H1 (cell line): ENCODE results near the gene CDCA5. TPM values are rescaled to one million over a fixed set of nuclear protein-coding genes. Genes with fewer than 3 reads are reported as not detected.

Experiments used
- CTBP2 ChIP-seq: IDR thresholded peaks from 2 replicates; pipeline ENCODE4 v1.7.0; 2011; ENCODE audit warnings: borderline replicate concordance, mild to moderate bottlenecking, moderate library complexity, mixed read lengths, low read length; ENCODE audit not compliant: insufficient read depth, insufficient read length
- EGR1 ChIP-seq: IDR thresholded peaks from 2 replicates; pipeline ENCODE4 v1.6.1; 2011; ENCODE audit warnings: low read depth, low read length, borderline replicate concordance
- polyA plus RNA-seq, 7 experiments: library from polyadenylated mRNA; depleted of rRNA in 3 of 7; stranded (reverse) in 5 of 7; unstranded in 2 of 7; fragments of >200 nt in 5 of 7; fragments of 200-250 nt in 2 of 7; gene quantifications; 1 replicate in 5 of 7; 2 replicates in 1 of 7; 4 replicates in 1 of 7; pipeline versions ENCODE4 v1.2.1 to v1.2.3, GENCODE V29; 2011 to 2013; ENCODE audit warnings: missing spikeins in 2 of 7, mixed read lengths in 2 of 7
- total RNA-seq: library from RNA; stranded (reverse); fragmentation: NEBNext Ultra II Directional; extraction: Animal tissue kit (Norgen Biotek cat#: 25700); gene quantifications from 2 replicates; pipeline ENCODE4 v1.2.1, GENCODE V29; 2021

CDCA5 gene
- total and polyA plus RNA-seq, 2 of the 8 experiments (the other 6 are each of a cell fraction or from before 2014, with no cell fraction given) = 39.2 to 87.0 TPM

DNA sequence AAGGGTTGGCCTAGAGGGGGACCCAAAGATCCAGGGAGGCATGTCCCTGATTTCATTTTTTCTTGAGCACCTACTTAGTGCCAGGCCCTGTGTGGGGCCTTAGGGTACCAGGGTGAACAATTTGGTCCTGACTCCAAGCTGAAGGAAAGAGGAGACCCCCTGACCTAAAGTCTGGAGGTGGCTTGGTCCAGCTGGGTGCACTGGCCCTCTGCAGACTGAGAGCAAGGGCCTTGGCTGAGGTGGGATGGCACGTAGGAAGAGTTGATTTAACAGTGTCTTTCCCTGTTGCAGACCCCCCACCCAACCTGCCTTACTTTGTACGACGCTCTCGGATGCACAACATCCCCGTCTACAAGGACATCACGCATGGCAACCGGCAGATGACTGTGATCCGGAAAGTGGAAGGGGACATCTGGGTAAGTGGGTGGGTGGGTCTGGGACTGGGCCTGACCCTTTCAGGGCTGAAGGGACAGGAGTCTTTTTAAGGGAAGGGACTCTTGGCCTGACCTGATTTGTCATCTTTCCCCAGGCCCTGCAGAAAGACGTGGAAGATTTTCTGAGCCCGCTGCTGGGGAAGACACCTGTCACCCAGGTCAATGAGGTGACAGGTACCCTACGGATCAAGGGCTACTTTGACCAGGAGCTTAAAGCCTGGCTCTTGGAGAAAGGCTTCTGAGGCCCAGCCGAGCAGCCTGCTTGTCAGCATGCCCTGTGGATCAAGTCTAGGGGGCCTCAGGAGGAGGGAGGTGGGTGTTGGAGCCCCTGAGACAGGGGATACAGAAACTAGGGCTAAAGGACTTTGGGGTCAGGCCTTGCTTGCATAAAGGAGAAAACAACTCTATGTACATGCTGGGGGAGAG, 41.6 kb upstream of the CDCA5 start (continued):
- TF ChIP-seq CTBP2 (no peak), EGR1 (no peak)
- TF ChIP-seq, all 59 proteins: peak for 0
